Activated CD4-positive, alpha-beta T cell treated with anti-CD3 and anti-CD28 coated beads for 24 hours (primary cell): Measurements from ENCODE around the gene SLC7A7.
"Not testable (repeated sequence)": the region's sequence is repeated elsewhere in the genome, so short reads cannot be mapped to it uniquely, and the experiment has no call there.

ENCODE experiments used
- DNase-seq, 2 donors: peaks; one replicate each; pipeline ENCODE4 v3.0.0-alpha.2; 2020; ENCODE audit warnings: low read depth in 2 of 2

The SLC7A7 gene

GRCh38 chr14:22753586-22753985 is 61.6 kb downstream of the SLC7A7 start:
- no peak for DNase-seq

DNA sequence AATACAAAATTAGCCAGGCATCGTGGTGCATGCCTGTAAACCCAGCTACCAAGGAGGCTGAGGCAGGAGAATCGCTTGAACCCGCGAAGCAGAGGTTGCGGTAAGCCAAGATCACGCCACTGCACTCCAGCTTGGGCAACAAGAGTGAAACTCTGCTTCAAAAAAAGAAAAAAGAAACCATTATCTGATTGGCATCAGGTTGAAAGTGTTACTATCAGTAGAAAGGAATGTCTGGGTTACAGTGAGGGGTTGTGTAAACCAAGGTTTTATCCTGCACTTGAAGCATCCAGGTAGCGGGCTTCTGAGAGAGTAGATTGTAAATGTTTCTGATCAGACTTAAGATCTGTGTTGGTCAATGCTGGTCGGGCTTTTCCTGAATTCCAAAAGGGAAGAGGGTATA is 62.8 kb downstream of the SLC7A7 start:
- no peak for DNase-seq

DNA sequence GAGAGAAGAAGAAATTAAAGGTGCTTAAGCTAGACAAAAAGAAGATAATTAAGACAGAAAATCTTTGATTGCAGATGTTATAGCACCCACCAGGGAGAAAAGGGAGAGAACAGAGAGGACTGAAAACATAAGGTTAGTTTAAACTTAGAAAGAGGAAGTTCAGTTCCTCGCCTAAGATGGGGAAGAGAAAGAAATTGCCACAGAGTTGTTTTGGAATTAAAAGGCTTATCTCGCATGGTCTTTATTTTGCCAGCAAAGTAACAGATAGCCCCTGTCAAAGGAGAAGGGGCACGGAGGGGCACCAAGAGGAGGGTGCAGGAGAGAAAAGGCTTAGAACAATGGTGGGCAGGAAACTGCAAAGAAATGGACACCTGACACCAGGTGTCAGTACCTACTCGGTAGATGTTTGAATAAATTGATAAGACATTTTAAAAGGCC is 66.6 kb downstream of the SLC7A7 start:
- DNase-seq = no peak

DNA sequence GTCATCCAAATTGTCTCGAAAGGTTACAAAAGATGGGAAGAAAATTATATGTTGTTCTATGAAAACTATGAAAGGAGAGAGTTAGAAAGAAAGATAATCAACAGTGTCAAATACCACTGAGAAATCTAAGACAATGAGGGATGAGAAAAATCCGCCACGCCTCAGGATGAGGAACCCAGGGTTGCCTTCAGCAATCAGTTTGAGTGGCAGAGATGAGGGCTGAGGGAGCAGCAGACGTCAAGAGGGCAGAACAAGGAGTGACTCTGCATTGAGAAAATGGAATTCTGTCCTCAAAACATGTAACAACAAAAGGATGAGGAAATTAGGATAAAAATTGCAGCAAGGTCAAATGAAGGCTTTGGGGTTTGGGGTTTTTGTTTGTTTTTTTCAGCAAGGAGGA is 67.0 kb downstream of the SLC7A7 start:
- no peak for DNase-seq

GRCh38 chr14:22747769-22748168 is 67.5 kb downstream of the SLC7A7 start:
- DNase-seq = no peak

DNA sequence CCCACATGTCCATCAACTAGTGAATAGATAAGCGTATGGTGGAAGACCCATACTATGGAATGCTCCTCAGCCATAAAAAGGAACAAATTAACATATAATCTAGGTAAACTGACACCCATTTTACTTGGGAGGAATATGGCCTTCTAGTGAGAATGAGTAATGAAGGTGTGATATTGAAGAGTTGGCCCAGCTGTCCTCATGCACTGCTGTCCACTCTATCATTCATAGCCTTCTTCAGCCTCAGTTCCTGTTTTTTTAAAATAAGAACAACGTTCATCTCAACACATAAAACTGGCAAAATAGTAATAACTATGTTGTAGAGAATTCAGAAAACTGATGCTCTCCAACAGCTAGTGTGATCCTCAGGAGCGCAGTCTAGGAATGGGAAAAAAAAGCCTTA is 75.2 kb downstream of the SLC7A7 start:
- no peak for DNase-seq

- no peak for DNase-seq
These were observed 75.8 kb downstream of the SLC7A7 start for GRCh38 chr14:22739423-22739822.

- DNase-seq = peak; percentile 7 to 12
These were observed 78.2 kb downstream of the SLC7A7 start for GRCh38 chr14:22737052-22737451.

DNA sequence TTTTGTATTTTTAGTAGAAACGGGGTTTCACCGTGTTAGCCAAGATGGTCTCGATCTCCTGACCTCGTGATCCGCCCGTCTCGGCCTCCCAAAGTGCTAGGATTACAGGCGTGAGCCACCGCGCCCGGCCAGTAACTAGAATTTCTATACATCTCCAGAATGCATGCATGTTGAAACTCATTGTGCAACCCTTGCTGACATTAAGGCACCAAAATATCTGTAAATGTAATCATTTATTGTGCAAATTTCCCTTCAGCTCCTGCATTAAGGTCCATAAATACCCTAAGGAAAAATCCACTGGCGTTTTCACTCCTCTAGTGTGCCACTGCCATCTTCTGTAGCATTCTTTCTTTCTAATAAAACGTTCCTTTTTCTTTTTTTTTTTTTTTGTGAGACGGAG is 78.9 kb downstream of the SLC7A7 start:
- DNase-seq = not testable (repeated sequence)

DNA sequence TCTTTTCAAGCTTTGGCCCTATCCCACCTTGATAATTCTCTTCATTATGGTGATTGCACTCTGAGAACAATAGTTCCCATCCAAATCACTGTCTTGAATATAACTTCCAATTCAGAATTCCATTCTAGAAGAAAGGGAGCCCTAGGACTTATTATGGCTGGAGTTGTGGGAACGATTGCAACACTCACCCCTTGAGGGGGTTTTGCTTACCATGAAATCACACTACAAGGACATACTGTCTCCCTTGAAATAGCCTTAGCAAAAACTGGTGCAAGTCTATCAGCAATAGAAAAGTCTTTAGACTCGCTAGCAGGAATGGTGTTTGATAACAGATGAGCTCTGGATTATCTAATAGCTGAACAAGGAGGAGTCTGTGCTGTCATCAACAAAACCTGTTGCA is 80.1 kb downstream of the SLC7A7 start:
- no peak for DNase-seq

- DNase-seq = no peak
These were observed 81.4 kb downstream of the SLC7A7 start for GRCh38 chr14:22733829-22734228.

- not testable (repeated sequence) for DNase-seq
These were observed 83.2 kb downstream of the SLC7A7 start for GRCh38 chr14:22732062-22732461.

DNA sequence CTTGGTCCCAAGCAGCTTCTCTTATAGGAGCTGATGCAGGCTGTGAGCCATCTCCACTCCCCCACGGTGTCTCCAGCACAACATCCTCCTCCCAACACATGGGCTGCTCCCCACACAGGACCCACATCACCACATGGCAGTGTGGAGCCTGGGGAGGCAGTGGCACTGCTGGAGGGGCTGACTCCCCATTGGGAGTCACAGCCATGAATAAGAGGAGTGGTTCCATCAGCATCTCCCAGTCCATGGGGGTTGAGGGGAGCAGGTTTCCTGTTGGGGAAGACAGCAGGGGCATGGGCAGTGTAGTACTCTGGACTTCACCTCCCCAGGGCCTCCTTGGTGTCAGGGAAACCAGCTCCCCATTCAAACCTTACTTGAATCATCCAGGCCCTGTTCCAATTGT is 89.2 kb downstream of the SLC7A7 start:
- no peak for DNase-seq

DNA sequence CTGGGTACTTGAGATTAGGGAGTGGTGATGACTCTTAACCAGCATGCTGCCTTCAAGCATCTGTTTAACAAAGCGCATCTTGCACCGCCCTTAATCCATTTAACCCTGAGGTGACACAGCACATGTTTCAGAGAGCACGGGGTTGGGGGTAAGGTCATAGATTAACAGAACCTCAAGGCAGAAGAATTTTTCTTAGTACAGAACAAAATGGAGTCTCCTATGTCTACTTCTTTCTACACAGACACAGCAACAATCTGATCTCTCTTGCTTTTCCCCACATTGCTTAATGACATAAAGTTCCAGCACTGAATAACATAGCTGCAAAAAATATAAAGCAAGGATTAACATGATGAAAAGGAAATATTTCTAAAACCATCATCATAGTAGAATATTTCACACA is 89.9 kb downstream of the SLC7A7 start:
- not testable (repeated sequence) for DNase-seq

DNA sequence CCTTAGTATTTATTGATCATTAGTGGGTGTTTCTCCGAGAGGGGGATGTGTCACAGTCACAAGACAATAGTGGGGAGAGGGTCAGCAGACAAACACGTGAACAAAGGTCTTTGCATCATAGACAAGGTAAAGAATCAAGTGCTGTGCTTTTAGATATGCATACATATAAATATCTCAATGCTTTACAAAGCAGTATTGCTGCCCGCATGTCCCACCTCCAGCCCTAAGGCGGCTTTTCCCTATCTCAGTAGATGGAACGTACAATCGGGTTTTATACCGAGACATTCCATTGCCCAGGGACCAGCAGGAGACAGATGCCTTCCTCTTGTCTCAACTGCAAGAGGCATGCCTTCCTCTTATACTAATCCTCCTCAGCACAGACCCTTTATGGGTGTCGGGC is 90.4 kb downstream of the SLC7A7 start:
- DNase-seq = not testable (repeated sequence)

DNA sequence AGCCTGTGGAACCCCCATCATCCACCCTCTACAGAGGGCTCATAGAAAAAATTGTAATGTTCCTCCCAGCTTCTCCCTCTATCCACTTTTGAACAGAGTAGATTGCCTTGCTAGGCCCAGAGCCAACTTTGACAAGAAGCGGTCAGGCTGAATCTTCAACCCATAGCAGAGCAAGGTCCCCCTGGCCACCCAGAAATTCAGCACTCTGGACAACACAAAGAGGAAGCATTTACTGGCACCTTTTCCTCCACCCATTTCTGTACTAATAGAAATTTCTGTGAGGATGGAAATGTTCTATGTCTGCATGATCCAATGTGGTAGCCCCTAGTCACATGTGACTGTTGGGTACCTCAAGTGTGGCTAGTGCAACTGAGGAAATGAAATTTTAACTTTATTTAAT is 91.4 kb downstream of the SLC7A7 start:
- DNase-seq = no peak
